Spleen (tissue), 7 donors: ENCODE data around the gene MEGF6.

Experiments used
- CTCF ChIP-seq, 11 experiments: fragments of 200-600 bp in 7 of 11; fragments of 450-650 bp in 4 of 11; sonication (generic) in 4 of 11; IDR thresholded peaks in 8 of 11; conservative IDR thresholded peaks in 3 of 11; 1 replicate in 7 of 11; 2 replicates in 4 of 11; pipeline versions ENCODE4 v1.4.0 to v1.8.0; 2016 to 2021; ENCODE audit warnings: antibody characterized with exemption in 11 of 11, inconsistent platforms in 4 of 11, mild to moderate bottlenecking in 1 of 11
- POLR2A ChIP-seq, 3 donors: fragments of 450-650 bp; IDR thresholded peaks; one replicate each; pipeline ENCODE4 v1.5.1; 2017; ENCODE audit warnings: antibody characterized with exemption in 3 of 3, mild to moderate bottlenecking in 1 of 3
- donor health status: DM: no; HTN: no; CAD: no; lungs with moderate emphysema.
- donor health status: DM: no; HTN: no; CAD: no.
- donor health status: DM: no; HTN: no; CAD: no.

- no peak for TF ChIP-seq CTCF (IDR thresholded peaks at IDR 0.05 in 8 of 11, conservative IDR thresholded peaks at IDR 0.05 in 3 of 11)
- TF ChIP-seq POLR2A (IDR thresholded peaks at IDR 0.05), result no peak
These were observed 144.8 kb downstream of the MEGF6 start for GRCh38 chr1:3466366-3467075.
